ENCODE data around the gene PNLIPRP3.

GRCh38 chr10:116410351-116410750, 17.3 kb upstream of the PNLIPRP3 start:
- TF ChIP-seq CTCF (IDR thresholded peaks at IDR 0.05) (no peak), POLR2A (IDR thresholded peaks at IDR 0.05) (no peak)

All from lower leg skin (tissue), 3 donors.